Measurements from ENCODE around the gene MED22.

MED22 gene

DNA sequence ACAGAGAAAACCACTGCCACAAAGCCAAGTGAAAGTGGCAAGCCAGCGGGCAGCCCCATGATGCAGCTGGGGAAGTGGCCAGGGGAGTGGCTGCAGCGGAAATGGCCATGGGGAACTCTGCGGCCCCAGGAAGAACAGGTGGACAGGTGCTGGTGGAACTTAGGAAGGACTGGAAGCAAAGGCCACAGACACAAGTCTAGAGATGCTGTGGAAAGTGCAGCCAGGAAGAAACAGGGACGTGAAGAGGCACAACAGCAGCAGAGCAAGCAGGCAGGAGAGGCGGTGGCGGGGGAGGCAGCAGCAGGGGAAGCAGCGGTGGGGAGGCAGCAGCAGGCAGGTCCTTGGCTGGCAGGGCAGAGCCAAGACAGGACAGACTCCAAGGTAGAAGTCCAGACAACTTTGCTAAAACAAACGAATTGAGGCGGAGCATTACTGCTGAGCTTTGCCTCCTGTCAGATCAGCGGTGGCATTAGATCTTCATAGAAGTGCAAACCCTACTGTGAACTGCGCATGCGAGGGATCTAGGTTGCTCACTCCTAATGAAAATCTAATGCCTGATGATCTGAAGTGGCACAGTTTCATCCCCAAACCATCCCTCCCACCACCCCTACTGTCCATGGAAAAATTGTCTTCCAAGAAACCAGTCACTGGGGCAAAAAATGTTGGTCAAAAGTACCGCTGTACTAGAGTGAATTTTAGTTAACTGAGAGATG lies 23.8 kb downstream of the MED22 start:
- Histone ChIP-seq H2AFZ (ENCODE audit: low read length) (no peak overlapping the region), H4K20me1 (ENCODE audit: insufficient read depth, low read length, poor library complexity, severe bottlenecking) (no peaks in the 10 kb centered on the region), H3K9me2 (replicated peaks; ENCODE audit: low read depth, low read length) (no peaks in the 10 kb centered on the region), H3K4me3 (ENCODE audit: low read length, poor library complexity, severe bottlenecking) (no peak overlapping the region), H3K9ac (ENCODE audit: low read depth, low read length, poor library complexity, severe bottlenecking) (no peak overlapping the region), H3K9me3 (ENCODE audit: insufficient read depth, low read depth, low read length) (no peaks in the 10 kb centered on the region), H3K27me3 (ENCODE audit: insufficient read depth, low read length, poor library complexity, severe bottlenecking) (no peaks in the 10 kb centered on the region), H3F3A (ENCODE audit: low read depth) (no peaks in the 10 kb centered on the region), H3K79me2 (ENCODE audit: insufficient read depth, low read length) (no peaks in the 10 kb centered on the region), H3K4me2 (ENCODE audit: low read depth, low read length, poor library complexity, severe bottlenecking) (no peak overlapping the region), H3K36me3 (ENCODE audit: insufficient read depth, low read length) (no peaks in the 10 kb centered on the region), H3K4me1 (ENCODE audit: insufficient read depth, low read length, poor library complexity, severe bottlenecking) (no peaks in the 10 kb centered on the region)
- TF ChIP-seq, protein P1, sequence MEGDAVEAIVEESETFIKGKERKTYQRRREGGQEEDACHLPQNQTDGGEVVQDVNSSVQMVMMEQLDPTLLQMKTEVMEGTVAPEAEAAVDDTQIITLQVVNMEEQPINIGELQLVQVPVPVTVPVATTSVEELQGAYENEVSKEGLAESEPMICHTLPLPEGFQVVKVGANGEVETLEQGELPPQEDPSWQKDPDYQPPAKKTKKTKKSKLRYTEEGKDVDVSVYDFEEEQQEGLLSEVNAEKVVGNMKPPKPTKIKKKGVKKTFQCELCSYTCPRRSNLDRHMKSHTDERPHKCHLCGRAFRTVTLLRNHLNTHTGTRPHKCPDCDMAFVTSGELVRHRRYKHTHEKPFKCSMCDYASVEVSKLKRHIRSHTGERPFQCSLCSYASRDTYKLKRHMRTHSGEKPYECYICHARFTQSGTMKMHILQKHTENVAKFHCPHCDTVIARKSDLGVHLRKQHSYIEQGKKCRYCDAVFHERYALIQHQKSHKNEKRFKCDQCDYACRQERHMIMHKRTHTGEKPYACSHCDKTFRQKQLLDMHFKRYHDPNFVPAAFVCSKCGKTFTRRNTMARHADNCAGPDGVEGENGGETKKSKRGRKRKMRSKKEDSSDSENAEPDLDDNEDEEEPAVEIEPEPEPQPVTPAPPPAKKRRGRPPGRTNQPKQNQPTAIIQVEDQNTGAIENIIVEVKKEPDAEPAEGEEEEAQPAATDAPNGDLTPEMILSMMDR (conservative IDR thresholded peaks at IDR 0.05; ENCODE audit: low read length), result no peak
- no peak for TF ChIP-seq EZH2phosphoT487 (IDR thresholded peaks at IDR 0.05; ENCODE audit: borderline replicate concordance)

DNA sequence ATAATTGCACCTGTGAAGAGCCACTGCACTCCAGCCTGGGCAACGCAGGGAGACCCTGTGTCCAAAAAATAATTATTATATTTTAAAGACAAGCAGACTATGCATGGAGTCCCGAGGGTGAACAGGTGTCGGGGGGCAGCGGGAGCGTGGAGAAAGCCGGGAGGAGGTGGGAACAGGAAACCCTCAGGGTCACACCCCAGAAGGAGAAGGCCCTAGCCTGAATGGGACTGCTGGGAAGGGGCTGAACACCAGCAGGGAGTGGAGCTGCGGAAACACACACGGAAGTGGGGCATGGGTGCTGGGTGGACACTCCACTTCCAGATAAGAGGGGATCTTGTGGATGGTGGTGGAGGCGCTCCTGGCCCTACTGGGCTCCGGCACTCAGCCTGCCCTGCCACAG lies 24.7 kb downstream of the MED22 start:
- Histone ChIP-seq H3K79me2 (ENCODE audit: insufficient read depth, low read length) (no peaks in the 10 kb centered on the region), H3K4me1 (ENCODE audit: insufficient read depth, low read length, poor library complexity, severe bottlenecking) (no peaks in the 10 kb centered on the region), H2AFZ (ENCODE audit: low read length) (no peak overlapping the region), H3F3A (ENCODE audit: low read depth) (no peaks in the 10 kb centered on the region), H3K27me3 (ENCODE audit: insufficient read depth, low read length, poor library complexity, severe bottlenecking) (no peaks in the 10 kb centered on the region), H4K20me1 (ENCODE audit: insufficient read depth, low read length, poor library complexity, severe bottlenecking) (no peaks in the 10 kb centered on the region), H3K9me3 (ENCODE audit: insufficient read depth, low read depth, low read length) (no peaks in the 10 kb centered on the region), H3K36me3 (ENCODE audit: insufficient read depth, low read length) (no peaks in the 10 kb centered on the region), H3K4me2 (ENCODE audit: low read depth, low read length, poor library complexity, severe bottlenecking) (no peak overlapping the region), H3K9me2 (replicated peaks; ENCODE audit: low read depth, low read length) (no peaks in the 10 kb centered on the region), H3K9ac (ENCODE audit: low read depth, low read length, poor library complexity, severe bottlenecking) (no peak overlapping the region), H3K4me3 (ENCODE audit: low read length, poor library complexity, severe bottlenecking) (no peak overlapping the region)
- no peak for TF ChIP-seq EZH2phosphoT487 (IDR thresholded peaks at IDR 0.05; ENCODE audit: borderline replicate concordance)
- TF ChIP-seq, protein P1 (conservative IDR thresholded peaks at IDR 0.05; ENCODE audit: low read length), result no peak

DNA sequence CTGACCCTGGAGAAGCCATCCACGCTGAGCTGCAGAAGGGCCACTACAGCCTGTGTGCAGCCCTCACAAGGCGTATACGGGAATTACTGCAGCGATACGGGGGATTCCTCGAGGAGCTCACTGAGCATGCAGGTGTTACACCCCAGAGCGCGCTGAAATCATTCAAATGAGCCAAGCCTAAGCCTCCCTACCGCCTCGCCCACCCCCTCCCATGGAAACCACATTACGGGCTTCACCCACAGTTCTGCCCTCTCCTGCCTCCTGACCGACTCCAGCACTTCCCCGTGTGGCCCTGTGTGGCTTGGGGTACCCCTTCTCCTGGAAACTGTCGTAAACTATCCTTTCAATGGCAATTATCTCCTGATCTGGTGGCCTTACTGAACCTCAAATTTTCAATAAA lies 25.2 kb downstream of the MED22 start:
- no peak for TF ChIP-seq EZH2phosphoT487 (IDR thresholded peaks at IDR 0.05; ENCODE audit: borderline replicate concordance)
- TF ChIP-seq, protein P1 (conservative IDR thresholded peaks at IDR 0.05; ENCODE audit: low read length), result no peak
- H2AFZ ChIP-seq (ENCODE audit: low read length), result no peak overlapping the region

More for the DNA sequence above, 25.2 kb downstream of the MED22 start:
- H3K79me2 ChIP-seq (ENCODE audit: insufficient read depth, low read length), result no peaks in the 10 kb centered on the region
- H3K4me1 ChIP-seq (ENCODE audit: insufficient read depth, low read length, poor library complexity, severe bottlenecking), result no peaks in the 10 kb centered on the region
- no peaks in the 10 kb centered on the region for H3K9me2 ChIP-seq (replicated peaks; ENCODE audit: low read depth, low read length)
- no peak overlapping the region for H3K4me3 ChIP-seq (ENCODE audit: low read length, poor library complexity, severe bottlenecking)
- H3K27me3 ChIP-seq (ENCODE audit: insufficient read depth, low read length, poor library complexity, severe bottlenecking), result no peaks in the 10 kb centered on the region
- H3K4me2 ChIP-seq (ENCODE audit: low read depth, low read length, poor library complexity, severe bottlenecking), result no peak overlapping the region
- no peaks in the 10 kb centered on the region for H4K20me1 ChIP-seq (ENCODE audit: insufficient read depth, low read length, poor library complexity, severe bottlenecking)
- H3K9ac ChIP-seq (ENCODE audit: low read depth, low read length, poor library complexity, severe bottlenecking), result no peak overlapping the region
- no peaks in the 10 kb centered on the region for H3K36me3 ChIP-seq (ENCODE audit: insufficient read depth, low read length)
- H3F3A ChIP-seq (ENCODE audit: low read depth), result no peaks in the 10 kb centered on the region
- H3K9me3 ChIP-seq (ENCODE audit: insufficient read depth, low read depth, low read length), result no peaks in the 10 kb centered on the region

All from Loucy (cell line).